ENCODE results near the gene ABHD15.

ABHD15 gene

GRCh38 chr17:29518359-29518758, 48.5 kb downstream of the ABHD15 start:
- DNase-seq (ENCODE audit: low spot score), result no peak

- no peak for DNase-seq (ENCODE audit: low spot score)
Measured at GRCh38 chr17:29514792-29515191, 52.0 kb downstream of the ABHD15 start.

GRCh38 chr17:29510953-29511352, 55.9 kb downstream of the ABHD15 start:
- no peak for DNase-seq (ENCODE audit: low spot score)
